ENCODE data around the gene HOXA9.

The HOXA9 gene

GRCh38 chr7:27189295-27189996, 24.1 kb upstream of the HOXA9 start:
- H3K27ac ChIP-seq (replicated peaks): no peak overlapping the region
- no peak for DNase-seq (ENCODE audit: low read depth in 1 of 2, low spot score in 1 of 2)
- H3K4me3 ChIP-seq (replicated peaks; ENCODE audit: insufficient read depth, low read length): no peak overlapping the region
- TF ChIP-seq POLR2AphosphoS5 (IDR thresholded peaks at IDR 0.05; ENCODE audit: low read depth): no peak
- no peak for TF ChIP-seq SPI1 (IDR thresholded peaks at IDR 0.05; ENCODE audit: borderline replicate concordance, low read depth)
- TF ChIP-seq, protein P1, sequence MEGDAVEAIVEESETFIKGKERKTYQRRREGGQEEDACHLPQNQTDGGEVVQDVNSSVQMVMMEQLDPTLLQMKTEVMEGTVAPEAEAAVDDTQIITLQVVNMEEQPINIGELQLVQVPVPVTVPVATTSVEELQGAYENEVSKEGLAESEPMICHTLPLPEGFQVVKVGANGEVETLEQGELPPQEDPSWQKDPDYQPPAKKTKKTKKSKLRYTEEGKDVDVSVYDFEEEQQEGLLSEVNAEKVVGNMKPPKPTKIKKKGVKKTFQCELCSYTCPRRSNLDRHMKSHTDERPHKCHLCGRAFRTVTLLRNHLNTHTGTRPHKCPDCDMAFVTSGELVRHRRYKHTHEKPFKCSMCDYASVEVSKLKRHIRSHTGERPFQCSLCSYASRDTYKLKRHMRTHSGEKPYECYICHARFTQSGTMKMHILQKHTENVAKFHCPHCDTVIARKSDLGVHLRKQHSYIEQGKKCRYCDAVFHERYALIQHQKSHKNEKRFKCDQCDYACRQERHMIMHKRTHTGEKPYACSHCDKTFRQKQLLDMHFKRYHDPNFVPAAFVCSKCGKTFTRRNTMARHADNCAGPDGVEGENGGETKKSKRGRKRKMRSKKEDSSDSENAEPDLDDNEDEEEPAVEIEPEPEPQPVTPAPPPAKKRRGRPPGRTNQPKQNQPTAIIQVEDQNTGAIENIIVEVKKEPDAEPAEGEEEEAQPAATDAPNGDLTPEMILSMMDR (IDR thresholded peaks at IDR 0.05; ENCODE audit: insufficient read depth, low read length): no peak
- TF ChIP-seq GABPA (IDR thresholded peaks at IDR 0.05; ENCODE audit: low read depth): no peak
- TF ChIP-seq, protein P2, sequence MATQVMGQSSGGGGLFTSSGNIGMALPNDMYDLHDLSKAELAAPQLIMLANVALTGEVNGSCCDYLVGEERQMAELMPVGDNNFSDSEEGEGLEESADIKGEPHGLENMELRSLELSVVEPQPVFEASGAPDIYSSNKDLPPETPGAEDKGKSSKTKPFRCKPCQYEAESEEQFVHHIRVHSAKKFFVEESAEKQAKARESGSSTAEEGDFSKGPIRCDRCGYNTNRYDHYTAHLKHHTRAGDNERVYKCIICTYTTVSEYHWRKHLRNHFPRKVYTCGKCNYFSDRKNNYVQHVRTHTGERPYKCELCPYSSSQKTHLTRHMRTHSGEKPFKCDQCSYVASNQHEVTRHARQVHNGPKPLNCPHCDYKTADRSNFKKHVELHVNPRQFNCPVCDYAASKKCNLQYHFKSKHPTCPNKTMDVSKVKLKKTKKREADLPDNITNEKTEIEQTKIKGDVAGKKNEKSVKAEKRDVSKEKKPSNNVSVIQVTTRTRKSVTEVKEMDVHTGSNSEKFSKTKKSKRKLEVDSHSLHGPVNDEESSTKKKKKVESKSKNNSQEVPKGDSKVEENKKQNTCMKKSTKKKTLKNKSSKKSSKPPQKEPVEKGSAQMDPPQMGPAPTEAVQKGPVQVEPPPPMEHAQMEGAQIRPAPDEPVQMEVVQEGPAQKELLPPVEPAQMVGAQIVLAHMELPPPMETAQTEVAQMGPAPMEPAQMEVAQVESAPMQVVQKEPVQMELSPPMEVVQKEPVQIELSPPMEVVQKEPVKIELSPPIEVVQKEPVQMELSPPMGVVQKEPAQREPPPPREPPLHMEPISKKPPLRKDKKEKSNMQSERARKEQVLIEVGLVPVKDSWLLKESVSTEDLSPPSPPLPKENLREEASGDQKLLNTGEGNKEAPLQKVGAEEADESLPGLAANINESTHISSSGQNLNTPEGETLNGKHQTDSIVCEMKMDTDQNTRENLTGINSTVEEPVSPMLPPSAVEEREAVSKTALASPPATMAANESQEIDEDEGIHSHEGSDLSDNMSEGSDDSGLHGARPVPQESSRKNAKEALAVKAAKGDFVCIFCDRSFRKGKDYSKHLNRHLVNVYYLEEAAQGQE (IDR thresholded peaks at IDR 0.05; ENCODE audit: insufficient replicate concordance, low read depth): no peak
- H3K27me3 ChIP-seq (ENCODE audit: insufficient read depth, poor library complexity, severe bottlenecking): peaks cover 60% of the 10 kb centered on the region

GRCh38 chr7:27188386-27189294, 23.3 kb upstream of the HOXA9 start:
- TF ChIP-seq, protein P2 (IDR thresholded peaks at IDR 0.05; ENCODE audit: insufficient replicate concordance, low read depth): no peak
- peak; percentile 51; the same call in 1 of the 2 replicates for TF ChIP-seq SPI1 (IDR thresholded peaks at IDR 0.05; ENCODE audit: borderline replicate concordance, low read depth)
- H3K27me3 ChIP-seq (ENCODE audit: insufficient read depth, poor library complexity, severe bottlenecking): peaks cover 58% of the 10 kb centered on the region
- H3K27ac ChIP-seq (replicated peaks): no peak overlapping the region
- DNase-seq (ENCODE audit: low read depth in 1 of 2, low spot score in 1 of 2): peak in 1 of 2 experiments; percentile 73
- H3K4me3 ChIP-seq (replicated peaks; ENCODE audit: insufficient read depth, low read length): no peak overlapping the region

DNA sequence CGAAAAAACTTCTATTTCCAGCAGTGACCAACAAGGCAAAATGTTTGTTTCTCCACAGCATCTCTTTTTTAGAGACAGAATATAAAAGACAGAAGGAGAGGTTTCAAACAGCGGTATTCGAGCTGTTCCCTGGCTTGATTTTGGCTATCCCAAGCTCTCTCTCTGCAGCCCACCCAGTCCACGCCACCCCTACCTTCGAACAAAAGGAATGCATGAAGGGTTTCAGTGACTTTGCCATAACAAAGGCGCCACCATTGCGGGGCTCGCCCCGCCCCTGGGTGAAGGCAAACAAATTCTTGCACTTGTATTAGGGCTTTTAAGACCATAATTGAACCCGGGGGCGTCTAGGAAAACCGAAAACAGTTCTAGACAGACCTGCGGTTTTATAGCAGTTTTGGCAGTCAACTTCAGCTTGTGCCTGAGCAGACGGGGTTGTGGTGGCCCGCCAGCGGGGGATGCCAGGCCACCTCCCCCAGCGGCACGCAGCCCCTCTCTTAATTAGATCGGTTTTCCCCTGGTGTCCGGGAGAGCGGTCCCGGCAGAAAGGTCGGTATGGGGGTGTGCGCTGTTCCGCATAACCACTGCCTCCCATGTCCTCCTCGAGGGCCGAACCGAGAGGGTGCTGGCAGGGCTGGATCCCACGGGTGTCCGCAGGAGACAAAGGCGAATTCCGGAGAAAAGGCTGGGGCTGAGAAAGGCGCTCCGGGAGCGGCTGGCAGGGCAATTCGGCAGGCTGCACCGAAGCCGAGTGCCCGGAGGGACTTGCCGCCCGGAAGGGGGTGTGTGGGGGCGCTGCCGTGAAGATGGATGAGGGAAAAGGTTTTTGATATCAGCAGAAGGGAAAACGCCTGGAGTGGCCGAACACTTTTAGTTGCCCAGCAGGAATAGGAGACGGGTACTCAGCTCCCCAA, 22.4 kb upstream of the HOXA9 start:
- DNase-seq (ENCODE audit: low read depth in 1 of 2, low spot score in 1 of 2): no peak
- peaks cover 58% of the 10 kb centered on the region for H3K27me3 ChIP-seq (ENCODE audit: insufficient read depth, poor library complexity, severe bottlenecking)
- TF ChIP-seq GABPA (IDR thresholded peaks at IDR 0.05; ENCODE audit: low read depth) (no peak), POLR2AphosphoS5 (IDR thresholded peaks at IDR 0.05; ENCODE audit: low read depth) (no peak), SPI1 (IDR thresholded peaks at IDR 0.05; ENCODE audit: borderline replicate concordance, low read depth) (no peak)
- TF ChIP-seq, protein P2 (IDR thresholded peaks at IDR 0.05; ENCODE audit: insufficient replicate concordance, low read depth): no peak
- TF ChIP-seq, protein P1 (IDR thresholded peaks at IDR 0.05; ENCODE audit: insufficient read depth, low read length): no peak
- H3K27ac ChIP-seq (replicated peaks): no peak overlapping the region
- no peak overlapping the region for H3K4me3 ChIP-seq (replicated peaks; ENCODE audit: insufficient read depth, low read length)
